Glomerular visceral epithelial cell (primary cell): ENCODE measurements around the gene TMEM45A.

Experiments
- DNase-seq: peaks from one replicate; pipeline ENCODE4 v3.0.0-alpha.2; 2016; ENCODE audit errors: extremely low spot score

The TMEM45A gene

DNA sequence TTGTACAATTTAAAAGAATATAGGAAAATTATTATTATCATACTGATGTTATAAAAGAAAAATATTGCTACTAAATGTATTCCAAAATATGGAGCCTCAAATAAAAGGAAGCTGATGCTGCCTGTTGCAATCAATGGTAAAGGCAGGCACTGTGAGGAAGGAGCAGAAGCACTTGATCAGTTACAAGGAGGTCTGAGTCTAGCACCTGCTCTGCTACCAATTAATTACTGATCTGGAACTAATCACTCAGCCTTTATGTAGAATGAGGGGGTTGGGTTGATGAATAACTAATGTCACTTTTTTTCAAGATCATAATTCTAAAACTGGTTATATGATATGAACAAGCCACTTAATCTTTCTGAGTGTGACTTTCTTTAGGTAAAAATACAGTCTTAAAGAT lies 122.5 kb downstream of the TMEM45A start:
- no peak for DNase-seq

DNA sequence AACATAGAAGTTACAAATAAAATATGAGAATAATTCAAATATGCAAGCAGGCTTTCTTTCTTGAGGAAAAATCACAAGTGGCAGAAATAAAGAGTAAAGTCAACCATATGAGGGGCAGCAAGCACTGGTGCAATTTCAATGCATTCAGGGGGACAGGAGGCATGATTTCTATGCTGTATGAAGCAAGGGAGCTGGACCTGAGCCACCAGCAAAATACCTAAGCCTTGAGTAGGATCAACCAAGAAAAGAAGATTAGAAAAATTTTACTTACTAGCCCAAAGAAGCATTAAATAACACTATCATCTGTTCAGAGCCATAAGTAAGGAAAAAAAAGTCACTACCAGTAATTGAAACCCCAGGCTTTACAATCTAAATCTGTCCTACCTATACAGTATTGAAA lies 123.3 kb downstream of the TMEM45A start:
- DNase-seq: no peak

DNA sequence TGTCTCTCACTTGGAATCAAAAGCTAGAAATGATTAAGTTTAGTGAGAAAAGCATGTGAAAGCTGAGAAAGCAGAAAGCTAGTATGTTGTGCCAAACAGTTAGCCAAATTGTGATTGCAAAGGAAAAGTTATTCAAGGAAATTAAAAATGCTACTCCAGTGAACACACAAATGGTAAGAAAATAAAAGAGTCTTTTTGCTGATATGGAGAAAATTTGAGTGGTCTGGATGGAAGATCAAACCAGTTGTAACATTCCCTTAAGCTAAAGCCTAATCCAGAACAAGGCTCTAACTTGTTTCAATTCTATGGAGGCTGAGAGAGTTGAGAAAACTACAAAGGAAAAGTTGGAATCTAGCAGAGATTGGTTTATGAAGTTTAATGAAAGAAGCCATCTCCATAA lies 128.8 kb downstream of the TMEM45A start:
- no peak for DNase-seq
